NCI-H446 (cell line): Measurements from ENCODE around the gene LMCD1.
A peak's percentile ranks its signal among the peaks of the same experiment; 100 is the strongest.

Experiments
- DNase-seq, 2 experiments: peaks; one replicate each; lab custom pipeline; 2025; lab: John Stamatoyannopoulos, UW

LMCD1 gene, protein sequence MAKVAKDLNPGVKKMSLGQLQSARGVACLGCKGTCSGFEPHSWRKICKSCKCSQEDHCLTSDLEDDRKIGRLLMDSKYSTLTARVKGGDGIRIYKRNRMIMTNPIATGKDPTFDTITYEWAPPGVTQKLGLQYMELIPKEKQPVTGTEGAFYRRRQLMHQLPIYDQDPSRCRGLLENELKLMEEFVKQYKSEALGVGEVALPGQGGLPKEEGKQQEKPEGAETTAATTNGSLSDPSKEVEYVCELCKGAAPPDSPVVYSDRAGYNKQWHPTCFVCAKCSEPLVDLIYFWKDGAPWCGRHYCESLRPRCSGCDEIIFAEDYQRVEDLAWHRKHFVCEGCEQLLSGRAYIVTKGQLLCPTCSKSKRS

GRCh38 chr3:8501371-8502131 is at the start of gene LMCD1:
Gene LMCD1 (plus strand): TSS chr3:8501823. CDS start chr3:8501939, 116 bp downstream.
- peak; percentile 34 to 81 for DNase-seq

GRCh38 chr3:8452112-8452511 is 49.5 kb upstream of the LMCD1 start:
- DNase-seq: no peak

DNA sequence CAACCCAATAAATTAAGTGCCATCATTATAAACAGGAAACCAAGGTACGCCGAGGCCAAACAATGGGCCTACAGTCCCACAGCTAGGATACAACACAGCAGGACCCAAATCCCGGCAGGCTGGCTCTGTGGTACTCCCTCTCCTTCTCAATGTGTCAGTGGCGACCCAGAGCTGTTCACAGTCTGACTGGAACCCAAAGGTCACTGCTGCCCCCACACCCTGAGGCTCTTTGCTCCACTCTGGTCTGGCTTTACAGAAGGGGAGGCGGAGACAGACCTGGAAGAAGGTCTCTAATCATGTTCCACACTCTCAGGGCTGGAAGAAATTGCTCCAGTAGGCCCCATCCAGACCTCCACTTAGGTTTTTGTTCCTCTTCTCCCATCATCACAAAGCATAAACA is 48.5 kb upstream of the LMCD1 start:
- DNase-seq: no peak

DNA sequence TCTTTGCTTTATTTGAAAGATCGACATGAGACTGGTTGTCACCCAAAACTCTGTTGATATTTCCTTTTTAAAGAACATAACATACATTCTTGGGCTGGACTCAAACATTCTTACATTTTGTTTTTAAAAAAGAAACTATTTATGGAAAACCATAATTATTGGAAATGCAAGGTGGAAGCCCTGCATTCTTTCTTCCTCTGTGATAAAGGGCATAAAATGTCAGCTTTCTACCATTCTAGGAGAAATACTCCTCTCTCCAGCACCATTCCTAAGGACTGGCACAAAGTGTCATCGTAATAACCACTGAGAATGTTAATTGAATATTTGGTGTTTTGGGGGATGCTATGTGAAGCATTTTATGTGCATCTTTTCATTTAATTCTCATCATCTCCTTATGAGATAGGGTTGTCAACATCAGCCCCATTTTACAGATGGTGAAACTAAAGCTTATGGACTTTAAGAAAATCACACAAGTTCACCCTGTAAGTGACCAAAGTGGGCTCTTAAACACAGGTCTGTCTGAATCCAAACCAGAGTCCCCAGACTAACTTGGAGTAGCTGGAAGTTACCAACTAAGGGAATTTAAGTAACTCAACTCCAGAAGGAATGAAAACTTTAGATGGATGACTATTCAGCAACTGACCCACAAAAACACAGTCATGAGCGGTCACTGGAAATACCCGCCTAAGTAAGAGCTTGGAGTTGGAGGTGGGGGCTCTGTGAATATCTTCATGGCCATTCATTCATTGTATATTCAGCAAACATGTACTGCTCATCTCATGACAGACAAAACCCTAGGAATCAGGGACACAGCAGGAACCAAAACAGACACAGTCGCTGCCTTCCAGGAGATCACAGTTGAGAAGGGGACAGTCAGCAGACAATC is 45.9 kb upstream of the LMCD1 start:
- no peak for DNase-seq

- no peak for DNase-seq
Observed at GRCh38 chr3:8456412-8456811, 45.2 kb upstream of the LMCD1 start.

- DNase-seq: no peak
Observed at GRCh38 chr3:8457039-8457438, 44.6 kb upstream of the LMCD1 start.

- no peak for DNase-seq
Observed at GRCh38 chr3:8458238-8458661, 43.4 kb upstream of the LMCD1 start.

DNA sequence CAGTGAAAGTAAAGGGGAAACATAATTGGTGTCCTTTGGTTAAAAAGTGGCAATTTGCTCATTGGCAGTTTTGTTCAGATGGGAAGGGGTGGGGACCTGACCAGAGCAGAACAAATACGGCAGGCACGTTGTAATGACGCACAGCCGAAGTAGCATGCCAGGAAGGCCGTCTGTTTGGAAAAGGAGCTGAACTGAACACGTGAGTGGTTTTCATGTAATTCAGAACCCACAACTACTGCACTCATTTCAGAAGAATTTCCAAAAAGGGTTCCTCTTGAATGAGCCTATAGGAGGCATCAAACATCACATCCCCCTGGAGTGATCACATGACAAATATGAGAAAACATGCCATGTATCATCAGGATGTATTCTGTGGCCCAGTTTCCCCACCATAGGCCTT is 42.9 kb upstream of the LMCD1 start:
- DNase-seq: no peak

DNA sequence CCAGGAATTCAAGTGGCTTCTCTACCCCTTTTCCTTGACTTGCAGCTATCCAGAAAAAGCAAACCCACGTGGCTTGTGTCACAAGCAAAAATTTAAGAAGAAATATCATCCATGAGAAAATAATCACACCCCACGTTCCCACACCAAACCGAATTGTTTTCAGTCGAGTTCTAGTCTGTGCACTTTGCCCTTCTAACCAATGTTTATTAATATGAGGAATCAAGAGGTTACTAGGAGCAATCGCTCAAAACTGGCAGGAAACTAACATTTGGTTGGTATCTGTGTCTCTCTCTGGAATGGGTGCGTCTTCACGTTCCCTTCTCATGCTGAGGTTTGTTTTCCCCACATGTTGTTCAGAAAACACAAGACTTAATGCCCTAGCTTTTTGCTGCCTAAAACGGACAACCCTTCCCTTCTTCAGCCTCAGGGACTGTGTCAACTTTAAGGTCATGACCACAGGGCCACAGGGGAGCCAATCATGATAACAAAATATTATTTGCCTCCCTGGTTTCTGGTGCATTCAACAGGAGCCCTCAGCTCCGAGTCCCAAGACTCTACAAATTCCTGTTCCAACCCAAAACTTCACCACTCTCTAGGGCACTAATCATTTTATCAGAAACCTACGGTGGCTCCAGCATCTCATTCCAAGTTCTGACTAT is 41.4 kb upstream of the LMCD1 start:
- no peak for DNase-seq

DNA sequence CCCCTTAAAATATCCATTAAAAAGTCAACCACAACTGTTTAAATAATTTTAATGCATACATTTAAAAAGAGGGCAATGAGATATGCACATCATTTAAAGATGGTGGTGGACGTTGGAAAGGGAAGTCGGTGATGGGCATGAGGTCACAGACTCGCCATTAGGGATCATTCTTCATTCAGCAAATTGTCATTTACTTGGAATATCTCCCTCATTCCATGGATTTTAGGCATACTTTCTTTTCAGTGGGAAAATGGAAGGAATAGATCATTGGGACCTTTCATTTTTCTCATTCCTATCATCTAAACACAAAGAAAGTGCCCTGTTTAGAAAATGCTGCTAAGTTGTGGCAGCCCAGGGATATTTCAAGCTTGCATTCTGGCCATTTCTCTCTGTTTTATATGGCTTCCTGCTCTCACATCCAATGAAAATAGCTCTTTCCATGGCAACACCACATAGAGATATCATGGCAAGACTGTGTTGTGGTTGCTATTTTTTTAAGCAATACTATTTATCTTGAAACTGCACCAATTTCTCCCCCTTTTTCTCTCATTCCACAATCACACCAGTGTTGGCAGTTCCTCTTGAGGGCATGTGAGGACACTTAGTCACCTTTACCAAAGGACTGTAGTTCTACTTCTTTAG is 40.7 kb upstream of the LMCD1 start:
- no peak for DNase-seq

DNA sequence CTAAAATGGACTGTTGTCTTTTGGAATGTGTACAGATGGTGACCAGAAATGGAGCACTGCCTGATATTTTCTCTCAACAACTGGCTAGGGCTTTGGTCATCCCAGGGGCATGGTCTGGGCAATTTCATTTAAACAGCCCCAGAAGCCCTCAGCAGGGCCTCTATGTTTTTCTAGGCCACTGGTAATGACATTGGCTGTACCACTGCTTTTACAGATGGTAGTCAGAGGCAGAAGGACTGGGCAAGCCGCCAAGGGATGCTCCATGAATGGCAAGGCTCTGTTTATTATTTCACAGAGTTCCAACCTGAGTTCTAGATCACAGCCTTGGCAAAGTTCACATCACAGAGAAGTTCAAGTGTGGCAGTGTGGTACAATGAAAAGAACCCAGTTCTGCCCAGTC is 37.0 kb upstream of the LMCD1 start:
- DNase-seq: peak in 1 of 2 experiments; percentile 1

GRCh38 chr3:8466526-8466925 is 35.1 kb upstream of the LMCD1 start:
- no peak for DNase-seq

- DNase-seq: no peak
Observed at GRCh38 chr3:8470801-8471200, 30.8 kb upstream of the LMCD1 start.

DNA sequence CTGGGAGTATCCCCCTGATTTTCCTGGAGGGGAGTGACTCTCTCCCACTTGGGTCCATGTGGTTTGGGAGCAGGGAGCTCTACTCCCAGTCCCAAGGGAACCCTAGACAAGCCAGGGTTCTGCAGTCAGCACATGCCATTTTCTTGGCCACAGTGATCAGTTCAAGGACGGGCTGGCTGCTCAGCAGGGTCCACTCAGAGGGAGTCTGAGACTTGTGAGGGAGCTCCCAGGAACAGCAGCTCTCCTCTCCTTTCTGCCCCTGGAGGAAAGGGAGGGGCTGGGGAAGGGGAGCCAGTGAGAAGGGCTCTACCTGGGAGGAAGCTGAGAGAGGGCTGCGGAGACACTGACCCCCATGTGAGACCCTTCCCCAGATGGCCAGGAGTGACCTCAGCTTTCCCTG is 29.1 kb upstream of the LMCD1 start:
- no peak for DNase-seq

GRCh38 chr3:8473029-8473428 is 28.6 kb upstream of the LMCD1 start:
- DNase-seq: no peak

DNA sequence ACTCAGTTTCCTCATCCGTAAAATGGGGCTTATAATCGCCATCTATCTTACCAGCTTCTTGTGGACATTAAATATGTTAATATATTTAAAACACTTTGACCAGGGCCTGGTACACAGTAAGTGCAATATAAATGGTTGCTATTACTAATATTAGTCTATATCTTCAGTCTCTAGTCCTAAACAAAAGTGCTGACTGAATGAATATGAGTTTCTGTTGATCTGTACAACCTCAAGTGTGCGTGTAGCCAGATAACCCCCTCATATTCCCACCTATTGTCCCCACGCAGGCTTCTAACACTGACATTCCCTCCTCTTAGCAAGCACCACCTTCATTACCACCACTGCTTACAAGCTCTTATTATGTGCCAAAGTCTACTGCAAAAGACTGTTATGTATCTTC is 27.6 kb upstream of the LMCD1 start:
- DNase-seq: no peak

DNA sequence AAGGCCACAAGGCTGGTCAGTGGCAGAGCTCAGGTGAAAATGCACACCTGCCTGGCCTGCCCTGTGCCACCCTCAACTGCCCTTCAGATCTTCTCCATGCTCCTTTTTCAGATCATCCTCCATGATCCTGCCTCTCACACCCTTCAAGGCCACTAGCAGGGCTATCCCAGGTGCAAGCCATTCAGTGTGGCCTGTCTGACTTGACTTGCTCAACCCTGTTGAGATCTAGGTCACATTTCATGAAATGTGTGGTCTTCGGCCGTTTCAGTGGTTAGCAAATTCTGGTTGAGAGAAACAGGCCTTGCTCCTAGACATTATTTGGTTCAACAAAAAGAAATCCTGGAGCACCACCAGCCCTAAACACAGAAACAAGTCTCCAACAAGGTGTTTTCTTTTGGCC is 26.6 kb upstream of the LMCD1 start:
- no peak for DNase-seq

DNA sequence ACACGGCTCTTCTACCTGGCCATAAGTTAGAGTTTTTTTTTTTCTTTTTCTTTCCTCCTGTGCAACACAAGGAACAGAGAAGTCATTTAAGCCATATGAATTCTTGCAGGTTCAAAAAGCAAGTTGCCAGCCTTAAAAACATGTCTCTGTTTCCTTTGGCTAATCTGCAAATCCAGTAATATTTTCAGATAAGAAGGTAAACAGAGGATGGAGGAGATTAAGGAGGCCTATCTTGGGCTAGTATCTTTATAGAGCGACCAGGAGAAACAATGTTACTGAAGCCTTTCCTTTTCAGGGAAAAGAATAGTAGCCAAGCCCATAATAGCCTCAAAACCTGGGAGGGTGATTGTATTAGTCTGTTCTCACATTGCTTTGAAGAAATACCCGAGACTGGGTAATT is 20.9 kb upstream of the LMCD1 start:
- DNase-seq: no peak

DNA sequence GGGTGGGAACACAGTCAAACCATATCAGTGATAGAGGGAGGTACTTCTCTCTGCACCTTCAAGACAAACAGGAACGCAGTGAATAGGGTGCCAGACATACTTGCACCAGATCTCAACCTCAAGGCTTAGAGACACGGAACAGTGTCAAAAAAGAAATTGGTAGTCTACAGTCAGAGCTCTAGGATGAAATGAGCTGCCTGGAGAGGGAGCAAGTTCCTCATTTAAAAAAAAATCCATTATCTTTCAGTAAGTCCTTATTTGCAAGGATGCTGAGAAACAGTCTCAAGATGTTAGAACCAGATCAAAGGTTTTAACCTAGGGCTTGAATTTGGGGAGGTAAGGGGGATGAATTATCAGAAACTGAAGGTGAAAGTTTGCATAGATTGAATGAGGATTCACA is 20.2 kb upstream of the LMCD1 start:
- no peak for DNase-seq

DNA sequence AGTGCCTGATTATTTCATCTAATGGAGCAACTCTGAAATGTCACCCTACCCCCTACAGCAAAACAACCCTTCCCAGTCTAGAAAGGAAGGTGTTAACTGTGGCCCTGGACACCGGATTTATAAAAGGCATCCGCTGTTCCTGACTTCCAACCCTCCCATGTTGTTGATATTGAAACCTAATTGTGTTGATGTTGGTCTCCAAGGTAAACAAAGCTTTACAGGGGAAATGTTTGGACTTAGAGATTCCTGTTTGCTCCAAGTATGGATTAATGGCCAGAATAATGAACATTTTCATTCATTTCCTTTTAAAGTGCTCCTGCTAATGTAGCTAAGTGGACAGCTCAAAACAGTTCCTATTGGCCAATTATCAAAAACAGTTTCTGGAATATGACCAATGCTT is 19.4 kb upstream of the LMCD1 start:
- DNase-seq: no peak

- DNase-seq: no peak
Observed at GRCh38 chr3:8482960-8483665, 18.5 kb upstream of the LMCD1 start.
